GM21717 (cell line): ENCODE measurements around the gene CPNE7.
"Not testable (repeated sequence)": the region's sequence is repeated elsewhere in the genome, so short reads cannot be mapped to it uniquely, and the experiment has no call there.

Experiments used
- ATAC-seq: cut with Tn5 transposase; IDR thresholded peaks from one replicate; pipeline ENCODE4 v1.9.1; 2021; ENCODE audit warnings: mild to moderate bottlenecking, moderate library complexity; ENCODE audit not compliant: unreplicated experiment

The CPNE7 gene

DNA sequence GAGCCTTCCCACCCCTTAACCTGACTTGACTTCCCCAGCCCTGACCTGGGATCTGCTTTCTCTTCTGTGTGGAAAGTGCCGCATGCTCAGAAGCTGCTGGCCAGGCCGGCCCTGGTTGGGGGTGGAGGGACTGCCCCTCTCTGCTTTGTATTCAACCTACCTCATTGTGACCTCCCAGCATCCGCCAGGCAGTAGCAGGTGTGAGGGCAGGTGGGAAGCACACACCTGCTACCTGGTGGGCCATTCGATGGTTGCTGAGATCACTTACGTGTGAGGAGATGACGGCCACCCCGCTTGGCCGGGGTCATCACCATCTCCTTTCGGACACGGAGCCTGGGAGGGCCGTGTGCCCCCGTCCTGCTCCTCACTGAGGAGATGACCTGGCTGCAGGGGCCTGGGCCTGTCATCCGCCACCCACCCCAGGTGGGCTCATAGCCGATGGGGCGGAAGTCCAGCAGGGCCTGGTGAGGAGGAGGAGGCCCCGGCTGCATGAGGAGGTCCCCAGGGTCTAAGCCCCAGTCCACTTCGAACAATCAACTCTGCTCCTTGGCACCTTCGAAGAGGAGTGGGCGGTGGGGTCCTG is 7.1 kb downstream of the CPNE7 start:
- no peak for ATAC-seq

DNA sequence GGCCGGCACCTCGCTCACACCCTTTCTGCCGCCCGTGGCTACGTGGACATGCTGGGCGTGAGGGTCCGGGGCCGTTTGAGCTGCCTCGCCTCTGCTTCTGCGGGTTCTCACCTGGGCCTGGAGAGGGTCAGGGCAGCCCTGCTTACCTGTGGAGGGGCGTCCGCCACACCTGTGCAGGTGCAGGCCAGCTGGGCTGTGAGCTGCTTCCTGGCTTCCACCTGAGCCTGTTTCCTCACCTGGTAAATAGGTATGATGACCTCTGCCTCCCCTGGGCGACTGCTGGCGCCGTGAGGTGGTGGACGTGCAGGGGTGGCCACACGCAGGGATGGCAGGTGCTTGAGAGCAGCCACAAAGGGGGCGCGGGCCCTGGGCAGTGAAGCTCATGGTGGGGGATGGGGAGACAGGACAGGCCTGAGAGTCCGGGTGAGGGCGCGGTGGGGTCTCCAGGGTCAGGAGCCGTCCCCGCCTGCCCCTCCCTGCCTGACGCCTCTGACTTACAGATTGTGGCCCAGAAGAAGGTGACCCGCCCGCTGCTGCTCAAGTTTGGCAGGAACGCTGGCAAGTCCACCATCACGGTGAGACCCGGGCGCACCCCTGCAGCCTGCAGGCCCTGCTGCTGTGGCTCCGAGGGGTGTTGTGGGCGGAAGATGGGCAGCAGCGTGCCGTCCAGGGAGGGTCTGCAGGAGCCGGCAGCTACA is 7.8 kb downstream of the CPNE7 start:
- no peak for ATAC-seq

DNA sequence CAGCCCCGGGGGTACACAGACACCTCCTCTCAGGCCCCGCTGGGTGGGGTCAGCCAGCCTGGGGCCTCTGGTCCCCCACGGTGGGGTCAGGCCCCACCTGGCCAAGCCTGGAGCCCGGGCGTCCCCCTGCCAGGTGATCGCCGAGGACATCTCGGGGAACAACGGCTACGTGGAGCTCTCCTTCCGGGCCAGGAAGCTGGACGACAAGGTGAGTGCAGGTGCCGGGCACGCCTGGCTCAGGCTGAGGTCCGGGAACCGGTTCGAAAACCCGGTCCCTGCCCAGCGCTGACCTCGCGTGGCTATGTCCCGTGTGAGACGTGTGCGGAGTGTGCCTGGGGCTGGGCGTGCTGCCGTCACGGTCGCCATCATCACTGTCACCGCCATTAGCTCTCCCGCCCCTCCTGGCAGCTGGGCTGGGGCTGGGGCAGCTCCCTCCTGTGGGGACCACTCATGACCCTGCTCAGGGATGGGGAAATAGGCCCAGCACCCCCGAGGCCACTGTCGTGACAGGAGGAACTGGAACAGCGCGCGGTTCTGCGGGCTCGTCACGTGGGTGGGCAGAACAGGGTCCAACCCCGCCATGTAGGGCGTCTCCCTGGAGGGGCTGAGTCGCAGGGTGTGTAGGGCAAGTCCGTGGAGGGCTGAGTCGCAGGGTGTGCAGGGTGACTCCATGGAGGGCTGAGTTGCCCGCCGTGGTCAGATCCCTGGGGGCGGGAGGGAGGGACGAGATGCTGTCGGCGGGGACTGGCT is 8.5 kb downstream of the CPNE7 start:
- no peak for ATAC-seq

DNA sequence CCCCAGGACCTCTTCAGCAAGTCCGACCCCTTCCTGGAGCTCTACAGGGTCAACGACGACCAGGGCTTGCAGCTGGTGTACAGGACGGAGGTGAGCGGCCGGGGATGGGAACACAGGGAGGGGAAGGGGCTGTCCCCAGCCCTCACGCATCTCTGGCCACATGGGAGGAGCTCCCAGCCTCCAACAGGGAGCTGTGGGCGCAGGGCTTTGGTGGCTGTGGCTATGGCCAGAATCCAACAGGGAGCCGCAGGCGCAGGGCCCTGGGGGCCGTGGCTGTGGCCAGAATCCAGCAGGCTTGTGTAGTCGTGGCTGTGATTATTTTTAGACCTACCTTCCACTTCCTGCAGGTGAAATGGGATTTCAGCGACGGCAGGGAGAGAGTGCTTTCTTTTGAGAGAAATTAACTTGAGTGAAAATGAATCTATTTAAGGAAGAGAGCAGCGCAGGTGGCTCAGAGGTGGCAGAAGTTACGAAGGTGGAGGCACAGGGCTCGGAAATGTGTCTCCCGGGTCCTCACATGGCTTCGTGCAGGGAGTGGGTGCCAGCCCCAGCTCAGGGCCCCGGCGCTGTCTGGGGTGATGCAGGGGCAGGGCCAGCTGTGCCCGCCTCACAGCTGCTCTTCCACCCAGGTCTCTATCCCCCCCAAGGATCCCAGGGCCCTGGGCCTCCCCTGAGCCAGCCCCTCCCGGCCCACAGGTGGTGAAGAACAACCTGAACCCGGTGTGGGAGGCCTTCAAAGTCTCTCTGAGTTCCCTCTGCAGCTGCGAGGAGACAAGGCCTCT is 9.4 kb downstream of the CPNE7 start:
- ATAC-seq = no peak

DNA sequence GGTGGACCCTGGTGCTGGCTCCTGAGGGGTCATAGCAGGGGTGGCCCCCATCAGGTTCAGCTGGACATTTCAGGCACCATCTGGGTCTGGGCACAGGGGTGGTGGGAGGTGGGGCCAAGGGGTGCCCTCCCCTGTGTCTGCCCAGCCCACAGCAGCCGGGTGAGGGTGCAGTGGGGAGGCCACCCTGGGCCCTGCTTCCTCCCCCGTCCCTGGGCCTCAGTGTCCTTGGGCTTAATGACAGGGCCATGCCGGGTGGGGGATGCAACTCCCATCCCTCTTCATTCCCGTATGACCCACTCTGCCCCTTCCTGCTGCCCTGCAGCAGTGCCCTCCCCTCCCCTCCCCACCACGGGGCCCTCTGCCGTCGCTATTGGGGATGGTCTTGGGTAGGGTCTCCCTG is 10.7 kb downstream of the CPNE7 start:
- no peak for ATAC-seq

DNA sequence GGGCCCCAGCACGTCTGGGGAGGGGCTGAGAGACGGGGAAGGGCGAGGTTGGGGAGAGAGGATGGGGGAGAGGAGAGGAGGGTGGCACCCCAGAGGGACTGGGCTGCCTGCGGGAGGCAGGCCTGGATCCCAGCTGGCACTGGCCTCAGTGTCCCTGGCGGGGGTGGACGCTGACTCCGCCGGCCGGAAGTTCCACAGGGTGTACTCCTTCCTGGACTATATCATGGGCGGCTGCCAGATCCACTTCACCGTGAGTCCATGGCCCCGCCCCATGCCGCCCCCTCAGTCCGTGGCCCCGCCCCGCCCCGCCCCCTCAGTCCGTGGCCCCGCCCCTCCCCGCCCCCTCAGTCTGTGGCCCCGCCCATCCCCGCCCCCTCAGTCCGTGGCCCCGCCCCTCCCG is 11.3 kb downstream of the CPNE7 start:
- ATAC-seq = no peak

DNA sequence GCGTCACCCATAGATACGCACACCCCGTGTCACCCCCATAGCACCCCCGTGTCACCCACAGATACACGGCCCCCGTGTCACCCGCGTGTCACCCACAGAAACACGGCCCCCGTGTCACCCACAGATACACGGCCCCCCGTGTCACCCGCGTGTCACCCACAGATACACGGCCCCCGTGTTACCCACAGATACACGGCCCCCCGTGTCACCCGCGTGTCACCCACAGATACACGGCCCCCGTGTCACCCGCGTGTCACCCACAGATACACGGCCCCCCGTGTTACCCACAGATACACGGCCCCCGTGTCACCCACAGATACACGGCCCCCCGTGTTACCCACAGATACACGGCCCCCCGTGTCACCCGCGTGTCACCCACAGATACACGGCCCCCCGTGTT is 12.1 kb downstream of the CPNE7 start:
- ATAC-seq = not testable (repeated sequence)

DNA sequence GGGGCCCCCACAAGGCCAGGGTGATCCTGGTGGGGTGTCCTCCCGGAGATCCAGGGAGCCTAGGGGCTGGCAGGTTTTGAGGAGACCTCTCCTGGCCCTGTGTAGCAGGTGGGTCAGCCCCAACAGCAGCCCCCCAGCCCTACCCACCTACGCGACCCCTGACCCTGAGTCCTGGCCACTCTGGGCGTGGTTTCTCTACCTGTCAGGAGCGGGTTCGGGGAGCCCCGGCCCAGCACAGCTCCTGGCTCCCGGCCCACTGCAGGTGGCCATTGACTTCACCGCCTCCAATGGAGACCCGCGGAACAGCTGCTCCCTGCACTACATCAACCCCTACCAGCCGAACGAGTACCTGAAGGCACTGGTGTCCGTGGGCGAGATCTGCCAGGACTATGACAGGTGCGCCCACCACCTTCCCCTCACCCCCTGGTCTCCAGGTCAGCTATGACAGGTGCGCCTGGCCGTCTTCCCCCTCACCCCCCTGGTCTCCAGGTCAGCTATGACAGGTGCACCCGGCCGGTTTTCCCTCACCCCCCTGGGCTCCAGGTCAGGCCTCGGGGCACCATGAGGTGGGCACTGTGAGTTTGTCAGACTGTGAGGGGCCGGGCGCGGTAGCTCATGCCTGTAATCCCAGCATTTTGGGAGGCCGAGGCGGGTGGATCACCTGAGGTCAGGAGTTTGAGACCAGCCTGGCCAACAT is 13.0 kb downstream of the CPNE7 start:
- ATAC-seq = no peak

DNA sequence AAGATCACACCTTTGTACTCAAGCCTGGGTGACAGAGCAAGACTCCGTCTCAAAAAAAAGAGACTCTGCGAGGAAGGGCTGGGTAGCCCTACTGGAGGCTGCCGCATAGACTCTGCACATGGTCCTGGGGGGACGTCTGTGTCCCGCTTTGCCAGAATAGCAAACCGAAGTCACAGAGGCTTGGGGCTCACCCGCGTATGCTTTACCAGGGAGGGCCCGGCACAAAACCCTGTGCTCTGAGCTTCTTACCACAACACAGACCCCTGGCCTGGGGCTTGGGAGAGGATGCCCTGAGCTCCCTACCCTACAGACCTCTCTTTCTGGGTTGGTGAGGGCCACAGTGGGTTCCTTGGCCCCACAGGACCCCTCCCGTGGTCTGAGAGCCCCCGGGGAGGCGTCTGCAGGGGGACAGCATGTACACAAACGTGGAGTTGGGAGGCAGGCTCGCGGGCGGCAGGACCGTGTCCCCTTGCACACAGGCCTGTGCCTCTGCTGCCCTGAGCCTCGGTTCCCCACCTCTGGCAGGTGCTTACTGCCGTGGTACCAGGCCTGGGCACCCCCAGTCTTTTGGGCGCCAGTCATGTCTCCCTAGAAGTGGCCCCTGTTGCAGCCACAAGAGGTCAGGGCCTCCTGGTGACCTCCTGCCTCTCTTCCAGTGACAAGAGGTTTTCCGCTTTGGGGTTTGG is 13.8 kb downstream of the CPNE7 start:
- no peak for ATAC-seq

DNA sequence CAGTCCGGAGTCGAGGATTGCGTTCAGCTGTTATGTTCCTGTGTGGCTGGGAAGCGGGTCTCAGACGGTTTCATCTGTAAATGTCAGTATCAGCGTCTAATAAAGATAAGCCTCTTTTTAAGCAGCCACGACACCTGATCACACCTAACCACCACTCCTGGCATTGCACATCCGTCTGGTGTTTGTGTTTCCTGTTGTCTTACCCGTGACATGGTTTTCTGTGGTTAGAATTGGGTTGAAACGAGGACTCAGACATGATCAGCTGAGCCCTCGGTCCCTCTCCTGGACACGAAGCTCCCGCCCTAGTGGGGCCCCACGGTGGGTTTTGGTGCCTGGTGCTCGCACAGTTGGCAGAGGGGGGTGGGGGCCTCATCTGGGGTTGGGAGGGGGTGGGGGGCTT is 18.3 kb downstream of the CPNE7 start:
- no peak for ATAC-seq

DNA sequence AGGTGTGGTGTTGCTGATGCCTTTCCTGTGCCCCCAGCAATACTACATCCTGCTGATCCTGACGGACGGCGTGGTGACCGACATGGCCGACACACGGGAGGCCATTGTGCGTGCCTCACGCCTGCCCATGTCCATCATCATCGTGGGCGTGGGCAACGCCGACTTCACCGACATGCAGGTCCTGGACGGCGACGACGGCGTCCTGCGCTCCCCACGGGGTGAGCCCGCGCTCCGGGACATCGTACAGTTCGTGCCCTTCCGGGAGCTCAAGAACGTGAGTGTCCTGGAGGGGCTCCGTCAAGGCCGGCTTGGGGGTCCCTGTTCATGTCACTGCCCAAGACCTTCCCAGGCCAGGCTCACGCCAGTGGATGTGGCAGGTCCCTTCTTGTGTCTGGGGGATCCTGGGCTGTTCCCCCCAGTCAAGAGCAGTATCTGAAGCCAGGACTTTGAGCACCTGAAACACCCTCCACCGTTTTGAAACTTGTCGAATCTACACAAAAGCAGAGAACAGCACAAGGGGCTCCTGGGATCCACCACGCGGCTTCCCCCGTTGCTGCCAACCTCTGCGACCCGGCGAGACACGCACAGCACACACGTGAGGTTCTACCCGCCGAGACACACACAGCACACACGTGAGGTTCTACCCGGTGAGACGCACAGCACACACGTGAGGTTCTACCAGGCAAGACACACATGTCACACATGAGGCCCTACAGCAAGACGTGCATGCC is 19.9 kb downstream of the CPNE7 start:
- ATAC-seq = no peak

DNA sequence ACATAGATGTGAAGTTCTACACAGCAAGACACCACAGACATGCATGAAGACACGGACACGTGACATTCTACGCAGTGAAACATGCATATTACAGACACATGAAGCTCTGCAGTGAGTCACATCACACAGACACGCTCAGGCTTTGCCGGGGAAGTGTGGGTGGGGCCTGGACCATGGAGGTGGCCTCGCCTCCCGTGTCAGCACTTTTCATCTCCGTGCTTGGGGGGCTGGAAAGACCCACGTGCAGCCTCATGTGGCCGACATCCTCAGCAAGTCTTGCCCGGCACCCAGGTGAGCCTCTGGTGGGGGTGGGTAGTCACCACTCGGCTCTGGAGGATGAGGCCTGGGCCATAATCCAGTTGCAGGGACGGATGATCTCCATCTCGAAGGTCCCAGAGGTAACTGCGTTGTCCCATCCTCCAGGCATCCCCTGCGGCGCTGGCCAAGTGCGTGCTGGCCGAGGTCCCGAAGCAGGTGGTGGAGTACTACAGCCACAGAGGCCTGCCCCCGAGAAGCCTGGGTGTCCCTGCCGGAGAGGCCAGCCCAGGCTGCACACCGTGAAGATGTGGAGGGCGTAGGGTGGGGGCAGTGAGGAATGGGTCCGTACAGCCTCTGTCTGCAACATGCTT is 20.6 kb downstream of the CPNE7 start:
- no peak for ATAC-seq

DNA sequence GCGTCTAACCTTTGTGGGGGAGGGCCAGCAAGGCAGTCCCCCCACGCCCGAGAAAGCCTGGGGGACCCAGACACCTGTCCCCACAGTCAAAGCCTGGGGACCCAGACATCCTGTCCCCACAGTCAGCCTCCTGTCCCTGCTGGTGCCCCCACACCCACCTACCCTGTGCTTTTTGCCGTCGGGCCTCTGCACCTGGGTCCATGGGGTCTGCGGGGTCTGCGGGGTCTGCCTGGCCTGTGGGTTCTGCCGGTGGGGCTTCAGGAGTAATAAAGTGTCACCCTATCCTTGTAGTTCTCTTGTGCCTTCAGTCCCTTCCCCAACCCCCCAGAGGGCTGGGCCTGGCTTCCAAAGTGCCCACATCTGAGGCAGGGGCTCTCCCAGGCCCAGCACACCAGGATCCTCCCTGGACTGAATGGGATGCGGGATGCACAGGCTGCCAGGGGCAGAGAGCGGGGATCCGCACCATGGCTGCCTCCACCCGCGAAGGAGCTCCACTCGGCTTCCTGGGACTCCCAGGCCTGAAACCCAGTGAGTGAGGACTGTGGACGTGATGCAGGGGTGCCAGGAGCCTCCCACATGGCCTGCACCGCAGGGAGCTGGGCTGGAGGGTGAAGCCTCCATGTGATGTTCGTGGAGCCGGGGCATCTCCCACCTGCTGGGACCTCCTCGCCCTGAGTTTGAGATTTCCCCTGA is 21.5 kb downstream of the CPNE7 start:
- ATAC-seq = no peak

DNA sequence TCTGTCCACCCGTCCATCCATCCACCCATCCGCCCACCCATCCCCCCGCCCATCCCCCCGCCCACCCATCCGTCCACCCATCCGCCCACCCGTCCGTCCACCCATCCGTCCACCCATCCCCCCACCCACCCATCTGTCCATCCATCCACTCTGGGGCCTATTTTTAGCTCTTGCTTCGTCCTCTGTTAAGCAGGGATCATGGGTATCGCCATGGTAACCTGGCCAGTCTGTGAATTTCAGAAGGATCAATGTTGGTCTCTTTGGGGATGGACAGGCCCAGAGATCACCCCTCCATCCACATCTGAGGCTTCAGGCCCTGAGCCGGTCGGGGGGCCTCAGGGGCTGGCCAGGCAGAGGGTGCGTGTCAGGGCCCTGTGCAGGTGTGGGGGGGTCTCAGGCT is 22.6 kb downstream of the CPNE7 start:
- ATAC-seq = no peak

DNA sequence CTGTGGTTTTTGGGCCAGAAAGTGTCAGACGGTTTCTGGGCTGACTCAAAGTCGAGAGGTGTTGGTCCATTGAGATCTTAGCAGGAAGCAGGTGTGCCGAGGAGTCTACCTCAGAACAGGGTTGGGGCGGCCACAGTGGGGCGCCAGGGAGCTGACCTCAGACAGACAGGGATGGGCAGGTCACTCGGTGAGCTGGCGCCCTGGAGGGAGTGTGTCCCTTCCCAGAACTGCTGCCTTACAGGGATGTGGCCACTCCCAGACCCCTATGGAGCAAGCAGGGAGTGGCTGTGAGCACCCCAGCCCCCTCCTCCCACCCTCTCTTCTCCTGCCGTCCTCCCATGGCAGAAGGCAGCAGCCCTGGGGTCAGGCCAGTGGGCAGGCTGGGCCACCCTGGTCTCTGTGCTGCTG is 23.9 kb downstream of the CPNE7 start:
- ATAC-seq = no peak

DNA sequence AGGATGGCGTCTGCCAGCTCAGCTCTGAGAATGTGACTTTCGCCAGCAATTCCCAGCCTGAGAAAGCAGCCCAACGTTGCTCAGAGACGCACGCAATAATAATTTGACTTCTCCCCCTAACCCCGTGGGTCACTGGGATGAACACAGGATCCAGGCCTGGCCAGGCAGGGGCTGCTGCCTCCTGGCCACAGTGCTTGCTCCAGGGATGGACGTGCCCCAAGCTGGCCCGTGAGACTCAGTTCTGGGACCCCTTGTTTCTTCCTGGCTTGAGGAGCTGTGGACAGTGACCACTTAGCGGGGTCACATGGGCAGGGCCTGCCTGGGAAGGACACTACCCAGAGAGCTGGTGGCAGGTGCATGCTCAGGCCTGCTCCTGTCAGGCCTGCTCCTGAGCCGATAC is 24.3 kb downstream of the CPNE7 start:
- no peak for ATAC-seq

DNA sequence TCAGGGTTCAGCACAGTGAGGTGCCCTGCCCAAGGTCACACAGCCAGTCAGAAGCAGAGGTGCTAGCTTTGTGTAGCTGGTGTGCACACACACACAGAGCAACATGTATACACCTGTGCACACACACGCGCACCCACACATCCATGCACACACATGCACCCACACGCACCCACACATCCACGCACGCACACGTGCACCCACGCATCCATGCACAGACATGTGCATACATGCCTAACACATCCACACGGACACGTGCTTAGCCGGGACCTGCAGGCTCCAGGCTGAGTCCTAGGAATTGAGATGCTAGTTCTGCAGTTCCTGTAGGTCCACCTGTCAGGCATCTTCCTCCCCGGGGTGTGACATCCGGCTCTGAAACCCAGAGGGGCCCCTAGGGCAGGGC is 24.9 kb downstream of the CPNE7 start:
- ATAC-seq = no peak

DNA sequence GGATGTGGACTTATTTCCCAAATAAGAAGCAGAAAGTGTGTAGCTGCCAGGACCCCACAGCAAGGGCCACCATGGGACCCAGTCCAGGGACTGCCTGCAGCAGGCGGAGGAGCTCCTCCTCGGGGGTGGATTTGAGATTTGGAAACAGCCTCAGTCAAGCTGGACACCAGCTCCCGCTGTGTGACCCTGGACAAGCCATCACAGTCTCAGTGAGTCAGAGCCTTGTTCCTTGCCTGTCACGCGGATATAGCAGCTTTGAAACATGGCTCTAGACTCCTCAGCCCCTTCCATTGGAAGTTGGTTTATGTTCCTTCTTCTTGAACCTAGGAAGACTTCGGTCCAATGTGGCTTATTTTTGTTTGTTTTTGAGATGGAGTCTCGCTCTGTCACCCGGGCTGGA is 25.4 kb downstream of the CPNE7 start:
- ATAC-seq = no peak

DNA sequence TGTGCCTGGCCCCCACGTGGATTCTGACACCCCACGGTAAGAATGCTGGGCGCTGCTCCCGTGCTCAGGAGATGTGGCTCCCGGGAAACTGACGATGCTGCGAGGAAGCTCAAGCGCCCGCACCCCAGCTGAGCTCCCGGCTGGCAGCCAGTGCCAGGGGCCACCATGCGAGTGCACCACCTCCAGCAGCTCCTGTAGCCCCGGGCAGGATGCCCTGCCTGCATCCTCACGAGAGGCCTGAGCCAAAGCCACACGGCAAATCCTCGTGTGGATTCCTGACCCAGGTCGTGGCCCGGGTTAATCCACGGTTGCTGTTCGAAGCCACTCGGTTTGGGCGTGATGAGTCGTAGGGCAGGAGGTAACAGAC is 26.3 kb downstream of the CPNE7 start:
- no peak for ATAC-seq
